Endometrium (tissue), 2 donors: Measurements from ENCODE around the gene FCHSD2.

Experiments used
- FAIRE-seq: peaks from 2 replicates; lab custom pipeline; 2012; peaks lifted over from hg19 to GRCh38; lab: Jason Lieb, UNC
- donor health status: control.
- donor health status: control.

The FCHSD2 gene

DNA sequence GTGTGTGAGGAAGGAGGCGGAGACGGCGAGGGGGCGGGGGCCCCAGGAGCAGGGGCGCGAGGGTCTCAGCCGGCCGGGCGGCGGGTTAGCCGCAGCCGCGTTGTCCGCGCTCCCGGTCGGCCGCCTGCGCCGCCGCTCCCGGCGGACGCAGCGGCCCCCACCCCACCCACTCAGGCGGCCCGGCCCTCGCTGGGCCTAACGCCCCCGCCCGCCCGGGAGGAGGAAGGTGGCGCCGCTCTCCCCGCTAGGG is at the start of gene FCHSD2:
FCHSD2 (minus strand) TSS at position 191 of the 250 bp plus-strand sequence. CDS start 441 bp downstream, outside the sequence.
- FAIRE-seq = no peak

DNA sequence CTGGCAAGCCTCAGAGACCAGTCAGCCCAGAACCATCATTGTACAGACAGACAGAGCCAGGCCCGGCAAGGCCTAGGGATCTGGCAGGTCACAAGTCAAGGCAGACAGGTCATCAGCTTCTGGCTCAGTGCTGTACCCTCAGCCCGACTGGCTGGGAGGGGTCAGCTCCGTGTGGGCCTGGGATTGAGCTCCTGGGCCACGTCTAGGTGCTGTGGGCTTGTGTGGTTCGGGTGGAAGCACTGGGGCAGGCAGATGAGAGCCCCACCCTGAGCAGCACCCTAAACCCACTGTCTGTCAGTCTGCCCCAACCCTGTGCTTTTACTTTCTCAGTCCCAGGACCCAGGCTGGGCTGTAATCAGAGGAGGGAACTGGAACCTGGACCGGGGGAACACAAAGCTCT is 49.0 kb upstream of the FCHSD2 start:
- FAIRE-seq = no peak

DNA sequence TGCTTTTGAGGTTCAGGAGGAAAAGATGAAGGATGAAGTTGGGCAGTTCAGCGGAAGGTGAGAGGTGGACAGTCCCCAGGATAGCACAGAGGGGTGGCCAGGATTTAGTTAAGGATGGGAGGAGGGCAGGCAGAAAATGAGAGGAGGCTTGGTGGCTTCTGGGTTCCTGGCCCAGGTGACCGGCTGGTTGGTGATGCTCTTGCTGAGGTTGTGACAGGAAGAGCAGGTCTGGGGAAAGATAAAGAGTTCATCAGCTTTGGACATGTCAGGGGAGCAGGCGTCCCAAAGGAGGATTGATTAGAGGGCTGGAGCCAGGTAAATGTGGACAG is 48.4 kb upstream of the FCHSD2 start:
- FAIRE-seq = no peak

DNA sequence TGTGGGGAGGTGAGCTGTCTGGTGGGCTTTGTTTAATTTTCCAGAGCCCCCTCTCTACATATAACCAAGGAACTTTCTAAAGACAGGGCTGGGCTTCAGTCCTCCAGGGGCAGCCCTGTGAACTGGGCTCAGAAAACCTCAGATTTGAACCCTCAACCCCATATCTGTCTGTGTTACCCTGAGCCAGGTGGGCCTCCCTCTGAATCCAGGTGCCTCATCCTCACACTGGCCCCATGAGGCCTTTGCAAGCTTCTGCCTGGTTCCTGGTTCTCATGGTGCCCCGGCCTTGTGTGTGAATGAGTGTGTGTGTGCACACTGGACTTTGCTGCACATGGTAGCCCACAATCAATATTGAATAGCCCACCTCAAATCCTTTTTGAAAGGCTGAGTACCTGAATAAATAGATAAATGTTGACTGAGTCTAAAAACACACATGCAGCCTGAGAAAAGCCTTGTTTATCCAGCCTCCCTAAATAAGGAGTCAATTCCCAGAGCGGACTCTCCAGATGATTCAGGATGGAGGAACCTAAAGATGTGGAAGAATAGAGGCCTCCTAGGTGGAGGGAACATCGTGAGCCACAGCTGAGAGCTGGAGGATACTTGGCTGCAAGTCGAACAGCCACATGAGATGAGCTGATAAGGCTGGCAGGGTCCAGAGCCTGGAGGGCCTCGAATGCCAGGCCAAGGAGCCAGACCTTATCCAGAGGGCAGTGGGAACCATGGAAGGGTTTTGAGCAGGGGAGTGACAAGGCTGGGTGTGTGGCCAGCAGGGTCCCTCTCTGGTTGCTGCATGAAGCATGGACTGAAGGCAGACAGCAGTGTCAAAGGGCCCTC is 47.8 kb upstream of the FCHSD2 start:
- FAIRE-seq = no peak

DNA sequence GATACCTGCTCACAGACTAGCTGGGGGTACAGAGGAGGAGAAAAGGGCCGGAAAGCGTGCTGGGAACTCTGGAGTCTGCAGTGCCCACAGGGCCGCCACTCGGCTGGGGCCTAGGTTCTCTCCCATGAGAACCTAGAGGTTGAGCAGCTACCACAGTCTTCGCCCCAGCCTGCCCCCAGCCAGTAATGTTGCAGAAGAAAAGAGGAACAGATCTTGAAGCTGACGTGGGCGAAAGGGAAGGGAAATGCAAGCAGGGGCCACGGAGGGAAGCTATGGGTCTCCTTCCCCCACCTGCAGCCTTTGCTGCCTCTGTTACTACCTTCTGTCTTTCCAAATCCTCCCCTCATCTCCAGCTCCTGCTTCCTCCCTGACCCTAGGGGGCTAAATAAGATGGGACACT is 47.2 kb upstream of the FCHSD2 start:
- no peak for FAIRE-seq

DNA sequence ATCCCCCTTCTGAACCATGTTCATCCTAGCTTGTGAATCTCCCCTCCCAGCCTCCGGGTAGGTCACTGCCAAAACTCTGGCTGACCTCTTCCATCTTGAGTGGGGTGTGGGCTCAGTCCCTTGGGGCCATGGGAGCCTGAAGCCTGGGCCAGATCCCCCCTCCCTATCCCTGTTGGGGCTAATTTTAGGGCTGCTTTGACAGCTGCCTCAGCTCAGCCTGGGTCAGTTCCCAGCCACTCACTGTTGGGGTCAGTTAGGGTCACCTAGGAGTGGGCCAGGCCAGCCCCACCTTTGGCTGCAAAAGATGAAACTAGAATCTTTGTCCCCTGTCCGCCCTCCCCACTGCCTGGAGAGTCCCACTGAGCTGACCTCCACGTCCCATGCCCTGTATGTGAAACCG is 46.2 kb upstream of the FCHSD2 start:
- FAIRE-seq = no peak

DNA sequence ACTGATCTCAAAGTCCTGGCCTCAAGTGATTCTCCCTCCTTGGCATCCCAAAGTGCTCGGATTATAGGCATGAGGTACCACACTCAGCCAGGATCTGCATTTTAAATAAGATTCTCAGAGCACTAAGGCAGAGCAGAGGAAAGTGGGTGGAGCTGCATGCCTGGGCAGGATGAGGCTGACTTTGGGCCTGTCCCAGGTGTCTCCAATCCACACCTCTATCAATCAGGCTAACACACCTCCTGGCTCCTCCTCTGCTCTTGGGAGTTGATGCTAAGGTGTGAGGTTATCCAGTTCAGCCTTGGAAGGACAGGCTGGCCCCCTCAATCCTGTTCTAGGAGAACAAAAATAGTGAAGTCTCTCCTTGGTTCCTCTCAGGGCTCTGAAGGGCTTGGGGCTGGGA is 45.7 kb upstream of the FCHSD2 start:
- no peak for FAIRE-seq

DNA sequence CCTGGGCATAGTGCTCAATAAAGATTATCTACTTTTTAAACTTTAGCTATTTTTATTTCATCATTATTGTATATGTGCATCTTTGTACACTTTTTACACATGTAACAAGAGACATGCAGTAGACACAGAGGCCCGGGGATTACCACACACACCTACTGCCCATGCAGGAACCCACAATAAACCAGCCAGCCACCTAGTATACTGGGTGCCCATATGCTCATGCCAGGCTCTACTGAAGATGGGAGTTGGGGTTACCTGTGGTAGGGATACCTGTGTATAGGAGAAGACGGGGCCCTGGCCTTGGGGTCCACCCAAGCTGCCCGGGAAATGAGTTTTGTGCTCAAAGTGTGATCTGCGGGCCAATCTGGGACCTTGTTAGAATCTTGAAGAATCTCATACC is 44.8 kb upstream of the FCHSD2 start:
- FAIRE-seq = no peak

DNA sequence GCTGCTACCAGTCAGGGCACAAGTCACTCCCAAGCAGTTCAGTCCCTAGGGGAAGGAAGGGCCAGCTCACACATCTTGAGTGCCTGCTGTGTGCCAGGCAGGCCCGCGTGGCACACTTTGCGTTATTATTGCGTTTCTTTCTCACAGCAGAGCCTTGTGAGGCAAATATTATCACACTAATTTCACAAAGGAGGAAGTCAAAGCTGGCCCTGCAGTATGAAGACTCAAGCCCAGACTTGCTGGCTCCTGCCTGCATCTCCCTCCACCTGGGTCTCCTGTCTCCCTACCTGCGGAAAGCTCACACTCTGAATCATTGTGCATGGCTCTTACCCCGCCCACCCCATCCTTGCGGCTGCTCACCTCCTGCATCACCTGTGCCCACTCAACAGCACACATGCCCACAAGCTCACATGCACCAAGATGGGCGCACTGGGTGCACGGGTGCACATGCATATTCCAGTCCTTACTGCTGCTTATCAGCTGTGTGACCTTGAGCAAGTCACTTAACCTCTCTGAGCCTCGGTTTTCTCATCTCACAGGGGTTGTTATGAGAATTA is 44.3 kb upstream of the FCHSD2 start:
- no peak for FAIRE-seq

DNA sequence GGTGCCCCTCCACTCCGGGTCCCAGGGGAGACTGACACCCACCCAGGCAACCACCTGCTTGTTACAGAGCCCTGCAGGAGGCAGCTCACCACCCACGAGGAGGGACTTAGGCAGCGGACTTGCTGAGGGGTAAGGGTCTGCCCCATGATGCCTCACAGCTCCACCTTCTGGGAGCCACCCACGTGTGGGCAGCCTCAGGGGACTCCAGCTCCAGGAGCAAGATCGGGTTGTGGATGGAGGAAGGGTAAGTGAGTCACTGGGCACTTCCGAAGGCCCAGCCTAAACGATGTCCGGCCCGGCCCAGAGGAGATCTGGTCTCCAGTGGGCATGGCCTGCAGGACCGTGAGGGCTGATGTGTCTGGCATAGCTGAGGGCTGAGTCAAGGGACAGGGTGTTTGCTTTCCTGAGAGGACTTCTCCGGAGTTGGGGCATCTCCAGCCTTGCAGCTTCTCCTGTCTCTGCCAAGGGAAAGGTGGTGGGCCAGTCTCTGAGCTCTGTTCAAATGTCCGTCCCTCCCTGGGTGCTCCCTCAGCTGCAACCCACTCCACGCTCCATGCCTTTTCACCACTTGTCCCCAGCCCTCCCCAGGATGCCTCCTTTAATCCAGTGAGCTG is 43.7 kb upstream of the FCHSD2 start:
- FAIRE-seq = no peak

DNA sequence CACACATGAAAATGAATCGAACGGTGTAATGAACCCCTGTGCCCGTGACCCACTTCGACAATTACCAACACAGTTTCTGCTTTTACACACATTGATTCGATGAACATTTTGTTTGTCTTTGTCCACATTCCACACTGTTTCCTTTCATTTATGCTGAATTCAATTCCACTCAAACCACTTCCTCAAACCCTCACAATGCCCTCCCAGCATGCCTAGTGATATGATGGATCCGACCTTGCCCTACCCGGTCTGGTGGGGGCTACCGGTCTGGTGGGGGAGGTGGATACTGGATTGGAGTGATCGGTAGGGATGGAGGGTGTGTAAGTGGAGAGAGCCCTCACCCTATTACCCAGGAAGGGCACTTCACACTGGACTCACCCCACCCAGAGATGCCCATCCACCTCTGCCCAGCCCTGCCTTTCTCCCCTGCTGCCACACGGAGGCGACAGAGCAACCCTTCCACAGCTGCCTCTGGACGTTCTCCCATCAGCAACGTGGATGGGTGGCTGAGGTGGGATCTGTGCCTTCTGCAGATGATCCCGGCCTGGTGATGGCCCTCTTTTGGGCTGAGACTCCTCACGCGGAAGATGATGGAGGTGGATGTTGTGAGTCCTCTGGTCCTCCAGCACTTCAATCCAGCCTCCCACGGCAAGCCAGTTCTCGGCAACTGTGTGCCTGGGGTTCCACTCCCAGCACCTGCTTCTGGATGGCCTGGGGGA is 43.0 kb upstream of the FCHSD2 start:
- FAIRE-seq = no peak

DNA sequence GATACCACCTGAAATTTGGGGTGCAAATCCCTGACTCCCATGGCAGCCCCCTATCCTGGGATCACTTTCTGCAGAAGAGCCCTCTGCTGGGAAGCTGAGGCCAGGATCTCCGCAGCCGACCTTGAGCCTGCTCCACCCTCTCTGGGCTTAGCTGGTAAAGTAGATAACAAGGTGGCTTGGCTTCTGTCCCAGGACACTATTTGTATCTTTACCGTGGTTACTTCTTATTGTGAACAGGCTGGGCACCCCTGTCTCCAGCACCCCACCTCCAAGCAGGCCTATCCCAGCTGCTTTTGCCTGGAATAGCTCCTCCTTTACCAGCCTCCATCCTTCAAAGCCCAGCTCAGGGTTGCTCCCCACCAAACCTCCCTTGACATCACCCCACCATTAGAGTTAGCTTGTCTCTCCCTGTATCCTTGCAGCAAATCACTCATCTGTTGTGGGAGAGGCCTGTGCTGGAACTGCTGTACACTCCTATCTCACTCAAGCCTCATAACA is 40.8 kb upstream of the FCHSD2 start:
- no peak for FAIRE-seq

DNA sequence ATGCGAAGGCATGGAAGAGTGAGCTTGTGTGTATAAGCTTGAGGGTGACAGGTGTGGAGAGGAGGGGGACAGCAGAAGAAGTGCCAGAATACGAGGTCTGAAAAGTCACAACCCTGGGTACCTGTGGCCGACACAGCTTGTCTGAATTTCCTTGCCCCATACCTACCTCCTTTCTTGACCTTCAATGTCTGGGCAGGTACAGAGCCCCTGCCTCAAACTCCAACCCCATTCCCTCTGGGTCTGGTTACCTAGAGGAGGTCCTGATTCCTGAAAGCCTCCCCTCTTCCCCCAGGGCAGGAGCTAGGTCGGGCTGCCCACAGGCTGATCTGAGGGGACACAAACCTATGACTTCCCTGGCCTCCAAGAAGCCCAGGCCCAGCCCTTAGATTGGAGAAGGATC is 36.6 kb upstream of the FCHSD2 start:
- no peak for FAIRE-seq

DNA sequence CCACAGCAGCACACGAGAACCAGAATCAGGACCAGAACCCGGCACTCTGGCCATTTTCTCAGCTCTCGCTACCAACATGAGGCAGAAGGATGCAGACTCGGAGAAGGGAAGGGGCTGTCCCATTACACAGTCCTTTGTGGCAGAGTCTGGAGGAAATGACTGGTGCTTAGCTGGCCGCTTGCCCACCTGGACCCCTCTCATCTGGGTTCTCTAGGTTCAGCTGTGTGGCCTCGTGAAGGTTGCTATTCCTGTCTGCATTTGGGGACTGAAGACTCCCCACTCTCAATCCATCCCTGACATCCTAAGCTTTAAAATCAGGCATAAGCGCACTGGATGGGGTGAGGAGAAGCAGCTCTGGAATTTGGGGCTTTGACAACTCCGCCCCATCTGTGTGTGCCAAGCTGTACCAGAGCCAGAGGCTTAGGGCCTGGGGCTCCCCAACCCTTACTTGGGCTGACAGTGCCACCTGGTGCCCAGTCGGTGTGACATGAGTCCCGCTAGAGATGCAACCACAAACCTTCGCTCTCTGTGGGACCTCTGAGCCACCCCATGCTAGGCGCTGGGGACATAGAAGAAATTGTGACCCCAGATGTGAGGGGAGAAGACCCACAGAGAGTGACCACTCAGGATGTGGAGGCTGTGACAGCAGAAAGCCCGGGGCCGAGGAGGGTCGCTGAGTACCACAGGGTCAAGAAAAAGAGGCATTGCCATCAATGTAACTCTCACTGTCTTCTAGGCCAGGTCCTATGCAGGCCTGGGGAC is 35.8 kb upstream of the FCHSD2 start:
- FAIRE-seq = no peak

DNA sequence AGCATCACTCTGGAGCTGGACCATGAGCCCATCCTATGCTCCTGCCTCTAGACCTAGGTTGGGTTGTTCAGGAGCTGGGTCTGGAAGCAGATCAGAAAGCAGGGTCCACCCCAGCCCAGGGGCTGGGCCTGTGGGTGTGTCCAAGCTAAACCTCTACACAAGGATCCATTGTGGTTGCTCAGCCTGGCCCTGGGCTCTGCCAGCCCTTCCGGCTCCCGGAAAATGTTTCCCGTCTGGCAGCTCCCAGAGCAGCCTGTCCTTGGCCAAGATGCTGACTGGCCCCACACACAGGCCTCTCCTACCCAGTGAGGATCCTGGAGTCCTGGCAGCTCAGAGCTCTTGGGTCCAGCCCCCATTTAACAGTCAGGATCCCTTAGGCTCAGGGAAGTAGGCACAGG is 35.3 kb upstream of the FCHSD2 start:
- no peak for FAIRE-seq

DNA sequence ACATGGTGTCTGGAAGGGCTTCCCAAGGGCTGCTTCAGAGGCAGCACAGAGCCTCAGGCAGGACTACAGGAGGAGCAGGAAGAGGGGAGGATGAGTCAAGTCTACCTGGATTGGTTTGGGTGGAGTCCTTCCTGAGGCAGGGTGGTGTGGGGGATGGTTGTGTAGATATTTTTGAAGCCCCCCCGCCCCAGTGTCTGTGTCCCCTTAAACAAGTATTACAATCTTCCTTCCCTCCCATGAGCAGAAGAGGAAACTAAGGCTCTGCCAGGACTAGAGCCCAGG is 34.7 kb upstream of the FCHSD2 start:
- FAIRE-seq = no peak

DNA sequence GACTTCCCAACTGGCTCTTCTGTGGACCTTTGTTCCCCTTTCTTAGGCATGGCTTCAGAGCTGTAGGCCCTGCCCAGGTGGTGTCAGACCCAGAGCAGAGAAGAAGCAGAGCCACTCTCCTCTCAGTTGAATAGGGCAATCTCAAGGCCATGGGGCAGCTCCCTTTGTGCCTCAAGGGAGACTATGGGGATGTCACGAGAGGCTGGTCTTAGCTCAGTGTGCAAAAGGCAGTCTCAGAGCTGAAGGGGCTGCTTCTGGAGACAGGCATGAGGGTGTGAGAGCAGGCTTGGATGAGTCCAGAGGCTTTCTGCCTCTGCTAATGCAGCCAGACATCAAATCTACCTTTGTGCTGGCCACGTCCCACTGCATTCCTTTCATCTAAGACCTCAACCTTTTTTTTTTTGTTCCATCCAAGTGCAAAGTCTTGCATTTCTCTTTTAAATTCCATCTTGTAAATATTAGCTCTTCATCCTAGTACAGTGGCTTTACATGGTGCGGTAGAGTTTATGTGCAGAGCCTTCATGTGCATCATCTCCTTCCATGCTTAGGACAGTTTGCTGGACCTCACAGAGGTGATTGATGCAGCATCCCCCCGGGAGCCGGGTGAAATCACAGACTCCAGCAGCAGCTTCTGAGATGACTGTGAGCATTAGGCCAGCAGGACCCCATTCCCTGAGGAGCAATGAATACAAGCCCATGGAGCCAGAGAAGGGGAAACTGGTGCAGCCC is 34.2 kb upstream of the FCHSD2 start:
- no peak for FAIRE-seq

DNA sequence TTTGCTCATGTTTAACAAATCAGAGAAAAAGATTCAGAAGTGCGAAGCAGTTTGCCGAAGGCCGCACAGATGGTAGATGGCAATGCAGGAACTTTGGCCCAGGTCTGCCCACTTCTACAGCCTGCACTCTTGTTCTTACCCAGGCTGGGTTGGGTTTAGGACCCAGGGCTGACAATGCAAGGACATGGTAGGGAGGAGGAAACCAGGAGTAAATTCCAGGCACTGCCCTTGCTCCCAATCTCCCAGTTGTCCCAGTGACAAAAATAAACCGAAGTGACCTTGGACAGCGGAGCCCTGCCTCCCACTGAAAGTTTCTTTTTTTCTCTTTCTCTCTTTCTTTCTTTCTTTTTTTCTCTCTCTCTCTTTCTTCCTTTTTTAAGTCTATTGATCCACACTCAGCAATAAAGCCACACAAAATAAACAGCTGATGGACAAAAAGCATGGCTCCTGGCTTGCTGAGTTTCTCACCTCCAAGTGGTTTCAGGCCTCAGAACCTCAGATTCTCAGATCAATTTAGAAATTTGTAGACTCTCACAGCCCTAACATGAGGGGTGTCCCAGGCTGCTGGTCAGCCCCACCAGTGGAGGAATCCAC is 33.5 kb upstream of the FCHSD2 start:
- FAIRE-seq = no peak

DNA sequence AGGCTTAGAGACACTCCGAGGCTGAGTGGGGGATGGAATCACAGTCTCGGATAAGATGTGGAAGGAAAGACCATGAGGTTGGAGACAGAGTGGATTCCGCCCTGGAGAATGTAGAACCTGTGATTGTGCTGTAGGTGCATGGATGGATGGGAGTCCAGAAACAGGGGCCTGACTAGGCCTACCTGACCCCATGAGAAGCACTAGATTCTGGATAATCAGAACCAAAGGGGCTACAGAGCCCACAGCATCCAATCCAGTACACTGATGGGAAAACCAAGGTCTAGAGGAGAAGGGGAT is 32.3 kb upstream of the FCHSD2 start:
- no peak for FAIRE-seq

DNA sequence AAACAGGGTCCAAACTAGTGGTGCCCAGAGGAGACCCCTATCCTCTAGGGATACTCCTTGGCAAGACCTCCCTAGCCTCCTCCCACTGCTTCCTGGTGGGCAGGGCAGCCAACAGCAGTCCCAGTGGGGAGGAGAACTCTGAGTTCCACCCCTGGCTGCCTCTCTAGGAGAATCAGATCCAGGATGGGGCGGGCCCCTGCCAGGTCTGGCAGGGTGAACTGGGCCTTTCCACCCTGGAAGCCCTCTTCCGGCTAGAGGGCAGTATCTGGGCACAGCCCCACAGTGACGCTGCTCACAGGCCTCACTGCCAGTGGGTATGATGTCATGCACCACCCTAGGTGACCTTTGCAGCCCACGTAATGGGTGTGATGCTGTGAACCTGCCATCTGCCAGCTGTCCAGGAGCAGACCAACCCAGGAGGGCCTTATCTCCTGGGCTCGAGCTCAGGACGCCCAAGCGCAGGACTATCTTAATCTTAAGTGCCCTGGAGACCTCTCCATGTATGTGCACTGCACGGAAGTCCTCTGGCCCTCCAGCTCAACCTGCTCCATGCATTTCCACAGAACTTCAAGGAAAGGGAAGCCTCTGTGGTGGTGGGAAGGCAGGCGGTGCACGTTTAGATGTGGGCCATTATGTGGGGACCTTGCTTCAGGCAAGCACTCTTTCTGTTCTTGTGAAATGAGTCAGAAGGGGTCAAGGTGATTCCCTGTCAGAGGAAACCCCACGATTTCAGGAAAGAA is 31.8 kb upstream of the FCHSD2 start:
- no peak for FAIRE-seq

DNA sequence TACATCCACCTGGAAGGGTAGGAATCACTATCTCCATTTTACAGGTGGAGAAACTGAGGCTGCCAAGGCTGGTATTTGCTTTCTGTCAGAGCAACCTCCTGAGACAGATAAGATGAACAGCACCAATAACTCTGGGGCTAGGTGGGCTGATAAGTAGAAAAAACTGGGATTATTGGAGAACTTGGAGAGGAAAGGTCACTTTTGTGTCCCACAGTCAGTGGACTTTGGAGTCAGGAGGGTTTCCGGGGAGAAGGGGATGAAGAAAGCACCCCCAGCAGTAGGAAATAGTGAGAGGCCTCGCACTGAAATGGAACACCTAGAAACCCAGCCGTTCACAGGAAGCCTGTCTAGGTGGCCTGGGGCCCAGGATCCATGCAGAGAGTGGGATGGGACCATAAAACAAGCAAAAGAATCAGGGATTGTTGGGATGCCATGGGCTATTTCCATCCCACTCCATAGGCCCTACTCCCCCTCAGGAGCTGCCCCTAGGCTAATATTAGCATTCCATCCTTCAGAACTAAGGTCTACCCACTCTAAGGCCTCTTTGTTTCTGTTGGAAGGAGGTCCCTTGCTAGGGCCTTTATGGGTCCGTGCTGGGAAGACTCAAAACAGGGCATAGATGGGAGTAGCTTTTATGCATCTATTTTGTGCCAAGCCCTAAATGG is 31.0 kb upstream of the FCHSD2 start:
- FAIRE-seq = no peak
